Keratinocyte (primary cell): Measurements from ENCODE around the gene BTBD17. TPM values are rescaled to one million over a fixed set of nuclear protein-coding genes. Genes with fewer than 3 reads are reported as not detected.

Source experiments
- DNase-seq: peaks from one replicate; pipeline ENCODE4 v3.0.0-alpha.2; 2011; ENCODE audit warnings: low read depth, missing footprints, low spot score
- FAIRE-seq: peaks from 2 replicates; lab custom pipeline; 2011; peaks lifted over from hg19 to GRCh38; lab: Jason Lieb, UNC
- H2AFZ ChIP-seq: 2 replicates; pipeline ENCODE4 v1.6.0; 2012; ENCODE audit warnings: low read length, control low read depth, inconsistent platforms; ENCODE audit not compliant: control insufficient read depth
- H3K27ac ChIP-seq: 2 replicates; pipeline ENCODE4 v1.5.1; 2011; ENCODE audit warnings: low read length; ENCODE audit not compliant: control insufficient read depth, insufficient read depth
- H3K27me3 ChIP-seq: 3 replicates; pipeline ENCODE4 v1.6.0; 2011; ENCODE audit warnings: low read length; ENCODE audit not compliant: control insufficient read depth, insufficient read depth; ENCODE audit errors: extremely low read depth
- H3K36me3 ChIP-seq, 2 experiments: 2 replicates in 1 of 2; 3 replicates in 1 of 2; pipeline ENCODE4 v1.5.1; 2011; ENCODE audit warnings: low read length in 2 of 2, mild to moderate bottlenecking in 1 of 2; ENCODE audit not compliant: control insufficient read depth in 2 of 2, insufficient read depth in 2 of 2; ENCODE audit errors: extremely low read depth in 1 of 2
- H3K4me1 ChIP-seq: 3 replicates; pipeline ENCODE4 v1.5.1; 2011; ENCODE audit warnings: low read length; ENCODE audit not compliant: control insufficient read depth, insufficient read depth; ENCODE audit errors: extremely low read depth
- H3K4me2 ChIP-seq: 3 replicates; pipeline ENCODE4 v1.6.0; 2011; ENCODE audit warnings: low read depth, low read length; ENCODE audit not compliant: control insufficient read depth, insufficient read depth; ENCODE audit errors: extremely low read depth
- H3K4me3 ChIP-seq, 3 experiments: fragments of 200-600 bp in 1 of 3; sonication (generic) in 1 of 3; 2 replicates in 2 of 3; 3 replicates in 1 of 3; pipeline ENCODE4 v1.5.1; 2011 to 2016; ENCODE audit warnings: low read length in 3 of 3, mild to moderate bottlenecking in 3 of 3, control low read depth in 2 of 3, inconsistent platforms in 1 of 3, low read depth in 1 of 3, mixed read lengths in 1 of 3, mixed run types in 1 of 3, moderate library complexity in 1 of 3; ENCODE audit not compliant: control insufficient read depth in 2 of 3, insufficient read depth in 2 of 3; ENCODE audit errors: extremely low read depth in 1 of 3
- H3K79me2 ChIP-seq: 2 replicates; pipeline ENCODE4 v1.6.0; 2012; ENCODE audit warnings: low read length; ENCODE audit not compliant: control insufficient read depth, insufficient read depth
- H3K9ac ChIP-seq: 3 replicates; pipeline ENCODE4 v1.6.0; 2011; ENCODE audit warnings: low read length; ENCODE audit not compliant: control insufficient read depth, insufficient read depth; ENCODE audit errors: extremely low read depth
- H3K9me1 ChIP-seq: 3 replicates; pipeline ENCODE4 v1.6.0; 2011; ENCODE audit warnings: low read length; ENCODE audit not compliant: control insufficient read depth, insufficient read depth; ENCODE audit errors: extremely low read depth
- H3K9me3 ChIP-seq: 2 replicates; pipeline ENCODE4 v1.5.1; 2012; ENCODE audit warnings: low read depth, low read length; ENCODE audit not compliant: control insufficient read depth
- H4K20me1 ChIP-seq: 3 replicates; pipeline ENCODE4 v1.6.0; 2011; ENCODE audit warnings: low read length; ENCODE audit not compliant: control insufficient read depth, insufficient read depth; ENCODE audit errors: extremely low read depth
- CTCF ChIP-seq, 3 experiments: IDR thresholded peaks in 1 of 3; conservative IDR thresholded peaks in 1 of 3; optimal IDR thresholded peaks in 1 of 3; 2 replicates in 2 of 3; 3 replicates in 1 of 3; pipeline versions ENCODE3 to v1.5.1; 2011; ENCODE audit warnings: low read length in 3 of 3, mild to moderate bottlenecking in 3 of 3, moderate library complexity in 2 of 3, control low read depth in 1 of 3, inconsistent platforms in 1 of 3; ENCODE audit not compliant: insufficient read depth in 2 of 3; ENCODE audit errors: extremely low read depth in 1 of 3
- EZH2 ChIP-seq: IDR thresholded peaks from one replicate; pipeline ENCODE4 v1.6.1; 2012; ENCODE audit warnings: inconsistent platforms, mild to moderate bottlenecking, low read length, moderate library complexity
- dilution Hi-C: fragments of 300-500 bp; cut with MboI; formaldehyde crosslinking; loops from one replicate; pipeline ENCODE4 v1.7.0; 2020; ENCODE audit warnings: low sequenced_read_pairs; ENCODE audit not compliant: extremely low pct_ligation_motif_present
- polyA plus RNA-seq, 5 experiments: library from polyadenylated mRNA; depleted of rRNA in 3 of 5; stranded (reverse) in 3 of 5; stranded (forward) in 1 of 5; unstranded in 1 of 5; fragments of >200 nt; gene quantifications; 1 replicate in 1 of 5; 2 replicates in 3 of 5; 3 replicates in 1 of 5; pipeline versions ENCODE4 v1.2.1 to v1.2.3, GENCODE V29; 2011 to 2012; ENCODE audit warnings: missing spikeins in 2 of 5, low read depth in 1 of 5, low replicate concordance in 1 of 5

Gene BTBD17
- polyA plus RNA-seq, 1 donor (not counting 4 experiments of a cell fraction or from before 2014, with no cell fraction given), result not detected

DNA sequence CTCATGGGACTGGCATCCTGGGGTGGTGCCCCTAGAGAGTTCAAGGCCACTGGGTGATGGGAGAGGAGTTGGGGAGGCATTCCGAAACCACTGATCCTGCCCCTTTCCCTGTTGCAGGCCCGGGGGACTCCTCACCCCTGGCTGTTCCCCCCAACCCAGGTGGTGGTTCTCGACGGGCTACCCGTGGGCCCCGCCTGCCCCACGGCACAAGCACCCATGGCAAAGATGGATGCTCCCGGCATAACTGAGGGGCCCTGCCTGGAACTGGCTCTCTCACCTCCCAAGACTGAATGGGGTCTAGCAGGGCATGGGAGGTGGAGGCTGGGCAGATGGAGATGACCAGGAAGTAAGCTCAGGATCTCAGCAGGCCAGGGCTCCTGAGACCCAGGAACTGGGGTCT, 6.6 kb downstream of the BTBD17 start:
- no peak overlapping the region for H3K27ac ChIP-seq
- no peaks in the 10 kb centered on the region for H3K79me2 ChIP-seq
- no peak overlapping the region for H2AFZ ChIP-seq
- no peak for TF ChIP-seq CTCF (optimal IDR thresholded peaks at IDR 0.05 in 1 of 3, IDR thresholded peaks at IDR 0.05 in 1 of 3, conservative IDR thresholded peaks at IDR 0.05 in 1 of 3; ENCODE audit: extremely low read depth in 1 of 3, insufficient read depth in 2 of 3, low read length in 3 of 3)
- no peak for TF ChIP-seq EZH2
- H3K9ac ChIP-seq, result no peak overlapping the region
- H3K36me3 ChIP-seq, result no peaks in the 10 kb centered on the region
- H4K20me1 ChIP-seq, result no peaks in the 10 kb centered on the region
- DNase-seq (no peak), FAIRE-seq (no peak)
- H3K4me1 ChIP-seq, result no peaks in the 10 kb centered on the region
- dilution Hi-C loops, result no loop called here
- H3K9me3 ChIP-seq, result no peaks in the 10 kb centered on the region
- no peaks in the 10 kb centered on the region for H3K9me1 ChIP-seq
- H3K27me3 ChIP-seq, result peaks cover 80% of the 10 kb centered on the region
- H3K4me2 ChIP-seq, result no peak overlapping the region
- H3K4me3 ChIP-seq, result no peak overlapping the region

- Histone ChIP-seq H3K27me3 (peaks cover 75% of the 10 kb centered on the region), H3K9me3 (no peaks in the 10 kb centered on the region), H3K4me2 (no peak overlapping the region), H3K27ac (no peak overlapping the region), H3K36me3 (no peaks in the 10 kb centered on the region), H2AFZ (no peak overlapping the region), H4K20me1 (no peaks in the 10 kb centered on the region), H3K9me1 (no peaks in the 10 kb centered on the region), H3K79me2 (no peaks in the 10 kb centered on the region), H3K4me1 (no peaks in the 10 kb centered on the region), H3K9ac (no peak overlapping the region), H3K4me3 (no peak overlapping the region)
- no peak for TF ChIP-seq EZH2
- TF ChIP-seq CTCF (optimal IDR thresholded peaks at IDR 0.05 in 1 of 3, IDR thresholded peaks at IDR 0.05 in 1 of 3, conservative IDR thresholded peaks at IDR 0.05 in 1 of 3; ENCODE audit: extremely low read depth in 1 of 3, insufficient read depth in 2 of 3, low read length in 3 of 3), result no peak
- dilution Hi-C loops, result no loop called here
- FAIRE-seq (no peak), DNase-seq (no peak)
These were observed 7.1 kb downstream of the BTBD17 start for GRCh38 chr17:74354561-74354960.
